SK-MEL-5 (cell line): Measurements from ENCODE around the gene HDC. TPM values are rescaled to one million over a fixed set of nuclear protein-coding genes. Genes with fewer than 3 reads are reported as not detected.

Source experiments
- DNase-seq: peaks from one replicate; pipeline ENCODE4 v3.0.0-alpha.2; 2016; ENCODE audit warnings: low read depth, low spot score
- in situ Hi-C: cut with HindIII; loops from 2 replicates; pipeline ENCODE4 v1.10.0; 2016; ENCODE audit warnings: low sequenced_read_pairs, high pct_unique_total_duplicates, low pct_unique_long_range_greater_than_20kb
- total RNA-seq: library from RNA; depleted of rRNA; stranded (reverse); fragments of >200 nt; shearing (Covaris generic); gene quantifications from 2 replicates; pipeline ENCODE4 v1.2.3, GENCODE V29; 2014

The HDC gene
- total RNA-seq, 1 experiment from 2014 or later: not detected

DNA sequence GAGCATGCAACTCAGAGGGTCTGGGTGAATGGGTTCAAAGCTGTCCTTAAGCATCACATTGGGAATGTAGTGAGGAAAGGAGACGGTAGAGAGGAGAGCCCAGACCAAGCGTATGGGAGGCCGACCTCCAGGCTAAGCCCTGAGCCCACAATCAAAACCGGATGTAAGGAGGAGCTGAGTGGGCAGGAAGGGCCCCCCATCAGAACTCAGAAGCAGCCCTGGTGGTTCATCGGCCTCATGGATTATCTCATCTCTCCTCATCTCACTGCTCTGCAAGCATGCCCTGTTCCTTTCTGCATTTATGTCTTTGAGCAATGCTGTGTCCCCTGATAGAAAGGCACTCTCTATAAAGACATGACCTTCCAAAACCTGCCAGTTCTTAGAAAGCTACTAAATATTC, 6.2 kb downstream of the HDC start:
- in situ Hi-C loops: no loop called here
- no peak for DNase-seq

DNA sequence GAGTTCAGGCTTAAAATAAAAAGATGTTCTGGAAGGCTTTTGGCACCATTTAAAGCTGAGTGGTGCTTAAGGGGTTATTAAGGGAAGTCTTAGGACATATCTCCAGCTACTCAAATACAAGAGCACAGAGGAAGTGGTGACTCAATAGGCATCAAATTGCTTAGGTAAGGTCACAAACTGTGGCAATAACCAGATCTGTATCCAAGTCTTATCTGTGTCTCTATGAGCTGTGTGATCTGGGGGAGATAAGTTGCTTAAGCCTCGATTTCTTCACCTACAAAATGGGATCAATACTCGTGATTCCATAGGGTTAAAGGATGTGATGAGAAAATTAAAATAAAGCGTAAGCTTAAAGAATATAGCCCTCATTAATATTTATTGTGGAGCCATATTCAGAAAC, 7.6 kb downstream of the HDC start:
- in situ Hi-C loops: no loop called here
- DNase-seq: no peak

DNA sequence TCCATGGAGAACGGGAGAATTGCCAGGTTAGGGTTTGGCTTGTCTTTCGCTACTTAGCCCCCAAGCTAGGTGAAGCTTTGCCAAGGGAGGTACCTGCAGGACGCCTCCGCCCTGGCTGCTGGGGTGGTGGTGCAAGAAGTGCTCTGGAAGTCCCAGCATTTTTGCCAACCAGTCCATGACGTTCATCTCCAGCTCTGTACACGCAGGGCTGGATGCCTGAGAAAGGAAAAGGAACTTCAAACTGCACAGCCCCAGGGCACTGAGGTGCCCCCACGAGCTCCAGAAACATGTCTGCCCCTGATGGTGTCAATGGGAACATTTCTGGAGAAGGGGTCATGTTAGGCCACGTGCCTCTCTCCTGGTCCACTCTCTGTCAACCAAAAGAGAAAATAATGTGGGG, 8.2 kb downstream of the HDC start:
- no peak for DNase-seq
- in situ Hi-C loops: no loop called here

DNA sequence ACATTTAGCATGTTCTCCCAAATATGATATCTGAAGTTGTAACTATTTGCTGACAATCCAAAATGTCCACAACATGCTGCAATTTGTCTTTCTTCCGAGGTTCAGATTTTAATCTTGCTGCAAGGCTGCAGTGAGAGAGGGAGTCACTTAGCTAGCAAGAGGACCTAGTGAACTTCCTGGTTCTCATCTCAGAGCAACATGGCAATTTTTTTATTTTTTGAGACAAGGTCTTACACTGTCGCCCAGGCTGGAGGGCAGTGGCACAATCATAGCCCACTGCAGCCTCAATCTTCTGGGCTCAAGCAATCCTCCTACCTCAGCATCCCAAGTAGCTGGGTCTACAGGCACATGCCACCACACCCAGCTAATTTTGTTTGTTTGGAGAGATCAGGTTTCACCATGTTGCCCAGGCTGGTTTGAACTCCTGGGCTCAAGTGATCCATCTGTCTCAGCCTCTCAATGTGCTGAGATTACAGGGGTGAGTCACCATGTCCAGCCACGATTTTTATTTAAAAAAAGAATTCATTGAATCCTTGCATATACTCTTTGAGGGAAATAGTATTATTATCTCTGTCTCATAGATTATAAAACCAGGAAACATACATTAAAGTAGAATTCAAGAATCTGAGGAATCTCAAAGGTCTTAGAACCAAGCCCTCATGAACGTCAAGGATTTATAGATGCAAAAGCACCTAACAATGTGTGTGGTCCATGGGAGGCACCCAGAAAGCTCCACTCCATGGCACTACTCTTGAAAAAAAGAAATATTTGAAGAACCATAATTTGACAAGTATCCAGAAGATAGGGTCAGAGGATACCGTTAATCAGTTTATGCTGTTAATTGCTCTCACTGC, 9.1 kb downstream of the HDC start:
- no peak for DNase-seq
- in situ Hi-C loops: no loop called here

DNA sequence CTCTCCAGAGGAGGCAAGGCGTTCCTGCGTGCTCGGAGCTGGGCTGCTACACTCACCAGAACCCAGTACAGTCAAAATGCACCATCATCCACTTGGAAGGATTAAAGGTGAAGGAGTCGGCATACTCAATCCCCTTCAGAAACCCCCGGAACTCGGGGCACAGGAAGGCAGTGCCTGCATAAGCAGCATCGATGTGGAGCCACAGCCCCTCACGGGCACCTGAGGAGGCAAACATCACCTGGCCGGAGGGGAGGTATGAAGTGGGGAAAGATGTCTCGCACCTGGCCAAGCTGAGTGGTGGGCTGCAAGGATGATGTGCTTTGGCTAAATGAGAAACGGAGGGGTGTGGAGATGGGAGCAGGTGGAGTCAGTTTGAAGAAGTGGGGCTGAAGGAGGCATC, 13.0 kb downstream of the HDC start:
- in situ Hi-C loops: no loop called here
- DNase-seq: no peak

DNA sequence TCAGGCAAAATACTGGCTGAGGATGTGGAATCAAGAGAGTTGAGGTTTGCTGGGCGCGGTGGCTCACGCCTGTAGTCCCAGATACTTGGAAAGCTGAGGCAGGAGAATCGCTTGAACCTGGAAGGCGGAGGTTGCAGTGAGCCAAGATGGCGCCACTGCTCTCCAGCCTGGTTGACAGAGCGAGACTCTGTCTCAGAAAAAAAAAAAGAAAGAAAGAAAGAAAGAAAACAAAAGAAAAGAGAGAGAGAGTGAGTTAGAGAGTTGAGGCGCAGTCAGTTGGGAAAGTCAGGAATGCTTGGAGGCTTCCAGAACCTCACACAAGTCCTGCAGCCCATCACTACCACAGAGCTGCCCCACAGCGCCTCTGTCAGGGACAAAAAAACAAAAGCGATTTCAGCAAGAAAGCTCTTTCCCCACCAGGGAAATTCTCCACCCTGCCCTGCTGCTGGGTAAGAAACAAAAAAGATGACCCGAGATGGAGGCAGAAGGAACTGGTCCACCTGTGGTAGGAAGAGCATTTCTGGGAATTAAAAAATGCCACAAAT, 13.8 kb downstream of the HDC start:
- in situ Hi-C loops: no loop called here
- peak; percentile 9 for DNase-seq

DNA sequence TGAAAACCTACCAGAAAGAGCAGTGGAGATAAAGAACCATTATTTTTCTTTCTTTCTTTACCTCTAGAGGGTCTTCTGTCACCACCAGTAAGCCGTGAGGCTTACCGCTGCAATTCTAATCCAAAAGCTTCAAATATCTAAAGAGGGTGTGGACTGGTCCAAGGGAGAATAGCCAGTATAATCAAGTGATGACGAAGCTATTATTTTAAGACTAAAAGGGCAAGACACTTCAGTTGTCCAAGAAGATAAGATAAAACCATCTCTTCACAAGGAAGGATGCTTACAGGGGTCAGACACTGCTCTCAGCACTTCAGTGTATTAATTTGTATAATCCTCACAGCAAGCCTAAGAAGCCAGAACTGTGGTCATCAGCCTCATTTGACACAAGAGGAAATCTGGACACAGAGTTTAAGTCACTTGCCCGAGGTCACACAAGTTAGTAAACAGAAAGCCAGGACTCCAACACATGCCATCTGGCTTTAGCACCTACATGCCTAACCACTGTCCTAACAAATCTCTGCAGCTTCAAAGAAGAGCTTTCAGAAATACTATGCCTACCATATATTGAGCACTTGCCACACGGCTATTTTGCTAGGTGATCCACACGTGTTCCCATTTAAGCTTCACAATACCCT, 14.6 kb downstream of the HDC start:
- in situ Hi-C loops: no loop called here
- DNase-seq: no peak

DNA sequence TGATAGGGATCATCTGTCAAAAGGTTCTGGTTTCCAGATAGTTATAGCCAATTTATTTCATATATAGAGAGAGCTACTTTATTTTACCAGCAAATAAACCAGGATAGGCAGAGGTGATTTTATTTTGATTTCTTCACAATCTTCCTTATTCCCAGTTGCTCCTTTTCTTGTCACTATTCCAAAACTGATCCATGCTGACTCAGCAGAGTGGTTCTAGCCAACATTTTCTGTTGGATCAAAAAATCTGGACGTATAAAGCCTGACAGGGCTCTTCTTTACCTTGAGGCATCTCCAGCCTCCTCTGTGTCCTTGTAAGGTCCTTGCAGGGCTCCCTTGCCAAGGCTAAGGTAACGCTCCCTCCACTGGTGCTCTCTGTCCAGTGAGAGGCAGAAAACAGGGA, 15.8 kb downstream of the HDC start:
- DNase-seq: no peak
- in situ Hi-C loops: no loop called here

DNA sequence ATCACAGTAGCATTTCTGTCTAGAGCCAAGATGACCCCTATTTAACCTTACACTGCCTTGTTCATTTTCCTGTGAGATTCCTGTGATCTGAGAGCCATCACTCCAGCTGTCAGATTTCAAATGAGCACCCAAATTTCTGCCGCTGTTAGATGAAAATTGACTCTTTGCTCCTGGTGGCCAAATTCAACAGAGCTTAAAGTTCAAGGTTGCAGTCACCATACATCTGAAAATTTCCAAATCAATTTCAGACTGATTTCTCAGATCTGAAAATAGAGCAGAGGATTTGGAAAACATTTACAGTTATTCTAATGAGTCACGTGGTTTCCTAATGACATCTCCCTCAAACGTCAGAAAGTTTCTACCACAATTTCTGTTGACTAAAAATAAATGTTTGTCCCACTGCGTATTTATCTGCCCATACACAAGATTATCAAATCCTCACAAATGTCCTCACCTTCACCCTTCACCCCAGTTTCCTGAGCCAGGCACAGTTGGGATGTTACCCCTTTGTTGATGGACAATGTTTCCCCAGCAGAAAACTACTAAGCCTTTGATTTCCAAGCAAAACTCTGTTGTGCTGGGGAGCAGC, 16.4 kb downstream of the HDC start:
- DNase-seq: no peak
- in situ Hi-C loops: no loop called here

DNA sequence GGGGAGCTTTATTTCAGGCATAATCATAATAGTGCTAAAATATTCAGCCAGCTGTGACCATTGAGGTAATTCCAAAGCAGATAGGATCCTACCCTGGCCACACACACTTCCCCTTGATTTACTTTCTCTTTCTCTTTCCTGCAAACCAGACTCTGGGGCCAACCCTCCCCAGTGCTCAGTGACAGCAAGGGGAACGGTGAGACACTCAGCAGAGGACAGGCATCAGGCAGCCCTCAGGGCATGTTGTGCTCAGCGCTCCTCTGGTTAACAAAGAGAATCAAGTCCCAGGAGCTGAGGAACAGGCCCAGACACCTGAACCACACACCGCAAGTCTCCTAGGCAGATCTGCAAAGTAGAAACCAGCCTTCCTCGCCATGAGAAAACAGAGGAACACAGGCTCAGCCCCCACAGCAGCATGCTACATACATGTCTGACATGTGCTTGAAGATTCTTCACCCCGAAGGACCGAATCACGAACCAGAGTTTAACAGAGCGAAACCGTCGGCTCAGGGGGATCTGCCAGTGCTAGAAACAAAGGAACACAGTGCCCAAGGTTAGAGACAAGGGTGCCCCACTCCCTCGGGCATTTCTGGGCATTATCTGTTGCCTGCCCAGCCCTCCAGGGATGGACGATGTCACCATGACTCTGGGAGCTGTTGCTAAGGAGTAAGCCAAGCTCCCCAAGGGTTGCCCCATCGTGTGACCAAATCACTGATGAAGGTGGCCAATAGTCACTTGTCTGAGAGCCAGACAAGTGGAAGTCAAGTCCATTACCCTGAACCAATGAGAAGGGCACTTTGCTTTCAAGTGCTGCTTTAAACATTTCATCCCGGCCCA, 17.5 kb downstream of the HDC start:
- no peak for DNase-seq
- in situ Hi-C loops: no loop called here

DNA sequence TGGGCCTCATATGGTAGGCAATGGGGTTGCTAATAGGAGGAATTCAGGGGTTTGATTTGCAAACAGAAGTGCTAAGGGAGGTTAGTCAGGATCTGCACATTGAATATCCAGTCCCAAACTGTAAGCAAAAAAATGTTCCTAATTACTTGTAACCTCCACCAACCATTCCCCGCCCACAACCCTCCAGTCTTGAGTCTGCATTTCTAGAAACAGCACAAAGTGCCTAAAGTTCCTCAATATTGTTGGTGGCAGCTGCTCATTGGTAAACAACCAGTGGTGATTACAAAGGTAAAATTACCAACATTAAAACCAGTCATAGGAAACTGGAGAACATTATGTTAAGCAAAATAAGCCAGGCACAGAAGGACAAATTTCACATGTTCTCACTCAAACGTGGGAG, 18.9 kb downstream of the HDC start:
- DNase-seq: no peak
- in situ Hi-C loops: no loop called here

DNA sequence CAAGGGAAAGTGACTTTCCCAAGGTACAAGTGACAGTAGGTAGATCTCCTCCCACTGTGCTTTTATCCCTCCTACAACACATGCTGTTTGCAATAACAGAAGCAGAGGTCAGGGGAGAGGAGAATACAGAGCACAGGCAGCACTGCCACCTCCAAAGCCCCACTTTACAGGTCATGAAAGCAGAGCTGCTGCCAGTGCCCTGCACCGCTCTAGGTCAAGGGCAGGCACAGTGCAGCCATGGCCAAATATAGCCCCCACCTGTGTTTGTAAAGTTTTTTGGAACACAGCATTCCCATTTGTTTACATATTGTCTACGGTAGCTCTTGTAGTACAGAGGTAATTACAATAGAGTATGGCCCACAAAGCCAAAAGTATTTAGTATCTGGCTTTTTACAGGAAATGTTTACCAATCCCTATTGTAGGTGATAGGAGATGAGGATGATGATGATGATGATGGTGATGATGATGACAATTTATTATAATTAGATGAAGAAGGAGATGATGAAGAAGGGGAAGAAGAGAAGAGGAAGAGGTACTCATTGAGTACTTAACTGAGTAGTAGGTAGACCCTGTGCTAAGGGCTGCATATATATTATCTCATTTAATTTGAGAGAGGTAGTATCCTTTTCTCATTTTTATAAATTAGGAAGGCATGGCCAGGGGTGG, 20.4 kb downstream of the HDC start:
- DNase-seq: no peak
- in situ Hi-C loops: no loop called here

DNA sequence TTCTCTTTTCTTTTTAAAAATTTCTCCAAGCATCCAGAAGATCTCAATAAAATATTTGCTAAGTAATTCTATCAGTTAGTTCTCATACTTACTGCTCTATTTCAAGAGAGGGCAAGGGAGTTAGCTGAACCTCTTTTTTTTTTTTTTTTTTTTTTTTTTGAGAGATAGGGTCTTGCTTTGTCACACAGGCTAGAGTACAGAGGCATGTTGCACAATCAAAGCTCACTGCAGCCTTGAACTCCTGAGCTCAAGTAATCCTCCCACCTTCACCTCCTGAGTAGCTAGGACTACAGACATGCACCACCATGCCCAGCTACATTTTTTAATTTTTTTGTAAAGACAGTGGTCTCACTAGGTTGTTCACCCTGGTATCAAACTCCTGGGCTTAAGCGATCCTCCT, 21.4 kb downstream of the HDC start:
- DNase-seq: no peak
- in situ Hi-C loops: no loop called here

DNA sequence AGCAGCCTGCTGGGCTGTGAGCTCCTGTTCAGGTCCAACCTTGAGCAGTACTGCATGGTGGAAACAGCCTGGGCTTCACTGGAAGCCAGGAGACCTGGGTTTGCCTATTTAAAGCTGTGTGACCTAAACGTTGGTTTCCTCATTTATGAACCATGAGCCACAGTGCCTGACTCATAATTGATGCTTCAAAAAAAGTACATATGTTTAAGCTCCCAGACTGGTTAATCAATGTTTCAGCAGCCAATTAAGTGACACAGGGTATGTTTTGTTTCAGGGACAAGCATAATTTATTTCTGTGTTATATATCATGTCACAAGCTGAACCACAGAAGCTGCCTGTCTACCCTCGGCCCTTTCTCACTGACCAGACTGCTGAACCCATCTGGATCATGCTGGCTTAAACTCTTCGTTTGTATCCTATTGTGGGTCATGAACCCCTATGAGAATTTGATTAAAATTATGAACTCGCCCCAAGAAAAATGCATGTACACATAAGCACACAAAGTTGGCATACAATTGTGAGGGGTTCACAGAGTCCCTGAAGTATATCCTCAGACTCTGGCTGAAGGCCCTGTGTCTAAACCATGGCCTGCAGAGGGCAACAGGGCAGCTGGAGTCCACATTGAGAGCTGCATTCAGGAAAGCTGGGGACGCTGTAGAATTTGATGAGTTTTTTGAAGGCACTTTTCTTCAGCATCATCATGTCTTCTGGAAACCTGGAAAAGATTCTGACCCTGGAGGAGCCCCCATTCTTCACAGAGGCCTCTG, 23.7 kb downstream of the HDC start:
- no peak for DNase-seq
- in situ Hi-C loops: no loop called here

DNA sequence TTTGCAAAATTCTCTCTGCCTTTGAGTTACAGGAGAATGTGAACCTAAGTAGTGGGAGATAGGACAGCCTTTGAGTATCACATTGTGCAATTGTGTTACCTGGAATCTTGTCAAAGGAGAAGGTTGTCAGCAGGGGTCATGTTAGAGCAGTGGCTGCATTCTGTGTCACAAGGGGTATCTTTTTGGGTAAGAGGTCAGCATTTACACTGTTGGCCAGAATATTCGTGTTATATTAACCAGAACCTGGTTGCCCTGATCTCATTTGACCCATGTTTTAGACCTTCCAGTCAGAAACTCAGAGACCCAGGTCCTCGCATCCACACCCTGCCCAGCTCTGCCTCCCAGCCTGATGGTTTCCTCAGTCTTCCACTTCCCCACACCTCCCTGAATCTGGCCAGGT, 27.3 kb downstream of the HDC start:
- DNase-seq: no peak
- in situ Hi-C loops: no loop called here

DNA sequence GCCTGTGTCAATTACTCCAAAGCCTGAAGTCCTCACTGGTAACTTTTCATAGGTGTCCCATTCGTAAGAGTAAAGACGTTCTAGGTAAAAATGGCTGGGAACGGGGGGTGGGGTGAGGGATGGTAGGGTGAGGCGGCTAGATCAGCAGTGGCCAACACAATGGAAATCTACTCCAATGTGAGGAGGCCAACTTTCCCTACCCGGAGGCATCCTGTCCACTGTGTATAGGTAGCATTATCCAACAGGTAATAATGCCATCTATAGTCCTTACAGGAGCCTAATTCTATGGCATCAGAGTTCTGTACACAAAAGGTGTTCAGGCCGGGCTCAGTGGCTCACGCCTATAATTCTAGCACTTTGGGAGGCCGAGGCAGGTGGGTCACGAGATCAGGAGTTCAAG, 29.1 kb downstream of the HDC start:
- no peak for DNase-seq
- in situ Hi-C loops: no loop called here

DNA sequence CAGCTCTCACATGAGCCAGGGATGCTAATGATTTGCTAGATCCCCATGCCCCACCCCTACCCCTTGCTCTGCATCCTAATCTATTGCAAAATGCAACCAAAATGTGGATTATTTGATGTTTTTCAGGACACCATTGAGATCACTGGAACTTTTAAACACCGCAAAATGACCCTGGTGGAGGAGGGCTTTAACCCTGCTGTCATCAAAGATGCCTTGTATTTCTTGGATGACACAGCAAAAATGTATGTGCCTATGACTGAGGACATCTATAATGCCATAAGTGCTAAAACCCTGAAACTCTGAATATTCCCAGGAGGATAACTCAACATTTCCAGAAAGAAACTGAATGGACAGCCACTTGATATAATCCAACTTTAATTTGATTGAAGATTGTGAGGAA, 29.7 kb downstream of the HDC start:
- in situ Hi-C loops: no loop called here
- no peak for DNase-seq
